OCI-LY3 (cell line): ENCODE data around the gene MCC.

ENCODE experiments used
- H2AFZ ChIP-seq: fragments of 200-600, 300-600 bp; shearing (Covaris generic); 2 replicates; pipeline ENCODE4 v1.6.0; 2014; ENCODE audit warnings: antibody characterized with exemption, low read depth, low read length
- H3K27ac ChIP-seq: fragments of 200-600, 300-600 bp; sonication (generic); 2 replicates; pipeline ENCODE4 v1.5.1; 2014; ENCODE audit warnings: mild to moderate bottlenecking, low read length, moderate library complexity, mixed read lengths
- H3K27me3 ChIP-seq: fragments of 200-600, 300-600 bp; sonication (generic); 2 replicates; pipeline ENCODE4 v1.6.1; 2014; ENCODE audit warnings: low read depth, low read length, mixed read lengths
- H3K36me3 ChIP-seq: fragments of 200-600, 300-600 bp; sonication (generic); replicated peaks from 2 replicates; pipeline ENCODE3; 2014; ENCODE audit warnings: low read depth, low read length, mixed read lengths
- H3K4me1 ChIP-seq: fragments of 300-600, 200-600 bp; sonication (generic); 2 replicates; pipeline ENCODE4 v1.6.1; 2014; ENCODE audit warnings: low read length, mixed read lengths
- H3K4me2 ChIP-seq: fragments of 200-600, 300-600 bp; sonication (generic); 2 replicates; pipeline ENCODE4 v1.6.1; 2014; ENCODE audit warnings: low read length, mixed read lengths
- H3K4me3 ChIP-seq: fragments of 300-600, 200-600 bp; sonication (generic); 2 replicates; pipeline ENCODE4 v1.5.1; 2014; ENCODE audit warnings: antibody characterized with exemption, mild to moderate bottlenecking, low read length, moderate library complexity
- H3K79me2 ChIP-seq: fragments of 300-600, 200-600 bp; shearing (Covaris generic); 2 replicates; pipeline ENCODE4 v1.6.1; 2014; ENCODE audit warnings: mild to moderate bottlenecking, low read length, mixed read lengths
- H3K9ac ChIP-seq: fragments of 300-600, 200-600 bp; shearing (Covaris generic); 2 replicates; pipeline ENCODE4 v1.6.0; 2014; ENCODE audit warnings: mild to moderate bottlenecking, low read length, moderate library complexity
- H3K9me3 ChIP-seq: fragments of 200-600, 300-600 bp; shearing (Covaris generic); 2 replicates; pipeline ENCODE4 v1.6.1; 2014; ENCODE audit warnings: low read length, mixed read lengths; ENCODE audit not compliant: insufficient read depth
- H4K20me1 ChIP-seq: fragments of 200-600, 300-600 bp; sonication (generic); 2 replicates; pipeline ENCODE4 v1.6.1; 2016; ENCODE audit warnings: low read length, mixed read lengths; ENCODE audit not compliant: insufficient read depth
- EZH2phosphoT487 ChIP-seq: fragments of 200-600 bp; shearing (Covaris generic); IDR thresholded peaks from 2 replicates; pipeline ENCODE4 v1.6.1; 2018; ENCODE audit warnings: antibody characterized with exemption, mixed run types, low read depth
- TF ChIP-seq, protein P1 (sequence below): fragments of 200-600, 300-600 bp; sonication (generic); IDR thresholded peaks from 2 replicates; pipeline ENCODE4 v1.5.1; 2014; ENCODE audit warnings: antibody characterized with exemption, low read length, low read depth

MCC gene

DNA sequence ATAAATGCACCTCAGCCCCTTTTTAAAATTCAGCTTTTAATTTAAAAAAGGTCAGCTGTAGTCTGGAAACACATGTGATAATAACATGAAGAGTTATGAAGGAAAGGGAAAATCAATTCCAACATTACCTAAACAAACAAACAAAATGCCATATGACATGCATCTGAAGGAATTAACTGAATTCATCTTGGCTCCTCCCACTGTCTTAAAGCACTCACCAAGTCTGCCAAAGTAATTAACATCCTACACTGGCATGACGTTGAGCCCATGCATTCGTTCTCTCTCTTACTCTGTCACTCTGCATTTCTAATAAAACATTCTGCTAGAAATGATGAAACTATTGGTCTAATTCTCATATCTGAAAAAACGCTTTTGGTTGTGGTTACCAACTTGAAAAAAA lies 91.2 kb downstream of the MCC start:
- Histone ChIP-seq H3K4me2 (no peak overlapping the region), H3K9me3 (no peaks in the 10 kb centered on the region), H3K9ac (no peak overlapping the region), H3K4me1 (no peaks in the 10 kb centered on the region), H3K27me3 (no peaks in the 10 kb centered on the region), H4K20me1 (no peaks in the 10 kb centered on the region), H3K36me3 (no peaks in the 10 kb centered on the region), H3K4me3 (no peak overlapping the region), H3K27ac (no peak overlapping the region), H3K79me2 (no peaks in the 10 kb centered on the region), H2AFZ (no peak overlapping the region)
- TF ChIP-seq, protein P1, sequence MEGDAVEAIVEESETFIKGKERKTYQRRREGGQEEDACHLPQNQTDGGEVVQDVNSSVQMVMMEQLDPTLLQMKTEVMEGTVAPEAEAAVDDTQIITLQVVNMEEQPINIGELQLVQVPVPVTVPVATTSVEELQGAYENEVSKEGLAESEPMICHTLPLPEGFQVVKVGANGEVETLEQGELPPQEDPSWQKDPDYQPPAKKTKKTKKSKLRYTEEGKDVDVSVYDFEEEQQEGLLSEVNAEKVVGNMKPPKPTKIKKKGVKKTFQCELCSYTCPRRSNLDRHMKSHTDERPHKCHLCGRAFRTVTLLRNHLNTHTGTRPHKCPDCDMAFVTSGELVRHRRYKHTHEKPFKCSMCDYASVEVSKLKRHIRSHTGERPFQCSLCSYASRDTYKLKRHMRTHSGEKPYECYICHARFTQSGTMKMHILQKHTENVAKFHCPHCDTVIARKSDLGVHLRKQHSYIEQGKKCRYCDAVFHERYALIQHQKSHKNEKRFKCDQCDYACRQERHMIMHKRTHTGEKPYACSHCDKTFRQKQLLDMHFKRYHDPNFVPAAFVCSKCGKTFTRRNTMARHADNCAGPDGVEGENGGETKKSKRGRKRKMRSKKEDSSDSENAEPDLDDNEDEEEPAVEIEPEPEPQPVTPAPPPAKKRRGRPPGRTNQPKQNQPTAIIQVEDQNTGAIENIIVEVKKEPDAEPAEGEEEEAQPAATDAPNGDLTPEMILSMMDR = no peak
- TF ChIP-seq EZH2phosphoT487 = no peak

DNA sequence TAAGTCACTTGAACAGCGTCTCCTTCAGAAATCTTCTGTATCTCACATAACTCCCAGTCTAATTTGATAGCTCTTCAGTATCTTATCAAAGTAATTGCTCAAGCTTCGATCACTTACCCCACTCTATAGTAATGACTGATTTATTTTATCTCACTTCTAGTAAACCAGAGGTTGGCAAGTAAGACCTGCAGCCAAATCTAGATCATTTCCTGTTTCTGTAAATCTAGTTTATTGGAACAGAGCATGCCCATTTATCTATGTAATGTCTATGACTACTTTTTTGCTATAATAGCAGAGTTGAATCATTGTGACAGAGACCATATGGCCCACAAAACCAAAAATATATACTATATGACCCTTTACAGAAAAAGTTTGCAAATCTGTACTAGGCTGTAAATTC lies 93.6 kb downstream of the MCC start:
- H3K27me3 ChIP-seq = no peaks in the 10 kb centered on the region
- TF ChIP-seq, protein P1 = no peak

DNA sequence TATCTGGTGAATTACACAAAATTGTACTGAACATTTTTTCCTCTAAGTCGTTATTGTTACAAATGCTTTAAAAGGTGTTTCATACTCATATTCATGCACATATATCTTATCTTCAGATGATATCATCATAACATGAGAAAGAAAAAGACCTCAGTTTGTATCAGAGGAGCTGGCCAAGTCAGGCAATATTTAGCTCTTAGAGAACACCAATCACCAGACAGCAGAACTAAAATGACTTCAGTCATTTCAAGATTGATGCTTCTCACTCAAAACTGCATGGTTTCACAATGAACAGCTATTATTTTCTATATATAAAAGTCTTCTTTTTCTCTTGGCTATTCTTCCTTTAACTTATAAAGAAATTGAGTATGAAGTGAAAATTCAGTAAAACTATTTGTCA lies 98.0 kb downstream of the MCC start:
- H3K27ac ChIP-seq = no peak overlapping the region
- TF ChIP-seq EZH2phosphoT487 = no peak
- TF ChIP-seq, protein P1 = no peak
- no peak overlapping the region for H3K4me3 ChIP-seq
- no peaks in the 10 kb centered on the region; the same call in 1 of the 2 replicates for H3K4me1 ChIP-seq
- no peaks in the 10 kb centered on the region for H4K20me1 ChIP-seq
- H3K36me3 ChIP-seq = no peaks in the 10 kb centered on the region
- no peak overlapping the region for H3K4me2 ChIP-seq
- H3K79me2 ChIP-seq = no peaks in the 10 kb centered on the region
- no peak overlapping the region for H3K9ac ChIP-seq
- no peak overlapping the region for H2AFZ ChIP-seq
- H3K9me3 ChIP-seq = no peaks in the 10 kb centered on the region
- no peaks in the 10 kb centered on the region for H3K27me3 ChIP-seq

More for the DNA sequence above, 93.6 kb downstream of the MCC start:
- Histone ChIP-seq H3K79me2 (no peaks in the 10 kb centered on the region), H4K20me1 (no peaks in the 10 kb centered on the region), H3K4me2 (no peak overlapping the region), H3K9ac (no peak overlapping the region), H3K4me1 (no peaks in the 10 kb centered on the region; the same call in 1 of the 2 replicates), H3K9me3 (no peaks in the 10 kb centered on the region), H2AFZ (no peak overlapping the region), H3K36me3 (no peaks in the 10 kb centered on the region), H3K4me3 (no peak overlapping the region), H3K27ac (no peak overlapping the region)

DNA sequence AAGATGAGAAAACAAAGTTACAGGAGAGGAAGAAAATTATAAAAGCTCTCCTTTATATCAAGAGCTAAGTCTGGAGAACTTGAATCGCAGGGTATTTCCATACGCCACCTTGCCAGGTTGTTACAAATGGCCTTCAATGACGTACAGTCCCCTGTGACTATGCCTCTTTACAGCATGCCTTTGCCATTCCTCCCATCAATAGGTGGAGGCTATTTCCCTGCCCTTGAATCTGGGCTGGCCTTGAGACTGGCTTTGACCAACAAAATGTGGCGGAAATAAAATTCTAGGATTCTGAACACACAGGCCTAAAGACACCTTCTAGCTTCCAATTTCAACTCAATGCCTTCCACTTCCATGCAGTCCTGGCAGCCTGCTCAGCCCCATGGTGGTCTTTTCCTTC lies 99.1 kb downstream of the MCC start:
- Histone ChIP-seq H3K79me2 (no peaks in the 10 kb centered on the region), H3K27ac (no peak overlapping the region), H3K9me3 (no peaks in the 10 kb centered on the region), H4K20me1 (no peaks in the 10 kb centered on the region), H2AFZ (no peak overlapping the region), H3K36me3 (no peaks in the 10 kb centered on the region), H3K9ac (no peak overlapping the region), H3K4me3 (no peak overlapping the region), H3K4me1 (no peaks in the 10 kb centered on the region; the same call in 1 of the 2 replicates), H3K27me3 (no peaks in the 10 kb centered on the region), H3K4me2 (no peak overlapping the region)
- TF ChIP-seq, protein P1 = no peak
- no peak for TF ChIP-seq EZH2phosphoT487
